HepG2 (cell line): ENCODE measurements around the gene ARFGAP2. TPM values are rescaled to one million over a fixed set of nuclear protein-coding genes. Genes with fewer than 3 reads are reported as not detected.

Experiments used
- EEA1 ChIP-seq: sonication (generic); formaldehyde crosslinking; IDR thresholded peaks from 2 replicates; pipeline ENCODE4 v1.5.1; 2020; ENCODE audit warnings: mild to moderate bottlenecking, missing genetic modification reagents, borderline replicate concordance
- FOSL2 ChIP-seq: sonication (generic); formaldehyde crosslinking; IDR thresholded peaks from 2 replicates; pipeline ENCODE4 v1.4.0; 2020; ENCODE audit warnings: missing genetic modification reagents
- FOXK1 ChIP-seq: sonication (generic); formaldehyde crosslinking; IDR thresholded peaks from 2 replicates; pipeline ENCODE4 v1.4.0; 2020; ENCODE audit warnings: low read depth, missing genetic modification reagents, borderline replicate concordance
- MTERF4 ChIP-seq: sonication (generic); formaldehyde crosslinking; IDR thresholded peaks from 2 replicates; pipeline ENCODE4 v1.8.0; 2023; ENCODE audit warnings: mild to moderate bottlenecking, missing genetic modification reagents
- RFX1 ChIP-seq: fragments of 450-650 bp; IDR thresholded peaks from 2 replicates; pipeline ENCODE4 v1.6.1; 2017
- STAG1 ChIP-seq: sonication (generic); formaldehyde crosslinking; IDR thresholded peaks from 2 replicates; pipeline ENCODE4 v1.4.0; 2020; ENCODE audit warnings: missing genetic modification reagents
- ZFP36L1 ChIP-seq: sonication (generic); formaldehyde crosslinking; IDR thresholded peaks from 2 replicates; pipeline ENCODE4 v1.8.0; 2022; ENCODE audit warnings: mild to moderate bottlenecking, missing genetic modification reagents, moderate library complexity
- ZNF138 ChIP-seq: sonication (generic); formaldehyde crosslinking; IDR thresholded peaks from 2 replicates; pipeline ENCODE4 v1.5.0; 2020; ENCODE audit warnings: mild to moderate bottlenecking, low read depth, missing genetic modification reagents
- ZNF296 ChIP-seq: sonication (generic); formaldehyde crosslinking; conservative IDR thresholded peaks from 2 replicates; pipeline ENCODE4 v1.5.0; 2020; ENCODE audit warnings: mild to moderate bottlenecking, missing genetic modification reagents
- ZNF329 ChIP-seq: sonication (generic); formaldehyde crosslinking; IDR thresholded peaks from 2 replicates; pipeline ENCODE4 v1.9.0; 2021; ENCODE audit warnings: low read depth, mild to moderate bottlenecking, missing genetic modification reagents
- ZNF543 ChIP-seq: sonication (generic); formaldehyde crosslinking; IDR thresholded peaks from 2 replicates; pipeline ENCODE4 v1.4.0; 2020; ENCODE audit warnings: mild to moderate bottlenecking, missing genetic modification reagents
- ZNF609 ChIP-seq: sonication (generic); formaldehyde crosslinking; IDR thresholded peaks from 2 replicates; pipeline ENCODE4 v1.4.0; 2020; ENCODE audit warnings: mild to moderate bottlenecking, missing genetic modification reagents, borderline replicate concordance
- ZSCAN20 ChIP-seq: sonication (generic); formaldehyde crosslinking; IDR thresholded peaks from 2 replicates; pipeline ENCODE4 v1.4.0; 2020; ENCODE audit warnings: missing genetic modification reagents, mild to moderate bottlenecking, borderline replicate concordance
- polyA plus RNA-seq, 8 experiments: library from polyadenylated mRNA; depleted of rRNA in 3 of 8; stranded (reverse) in 7 of 8; unstranded in 1 of 8; fragments of >200 nt; fragmentation: Illumina TruSeq in 4 of 8; extraction: Trizol in 4 of 8; gene quantifications; 2 replicates each; pipeline versions ENCODE4 v1.2.1 to v1.2.3, GENCODE V29; 2011 to 2016; ENCODE audit warnings: low read depth in 4 of 8, missing spikeins in 1 of 8, mixed read lengths in 1 of 8; ENCODE audit not compliant: insufficient read depth in 1 of 8
- total RNA-seq, 5 experiments: library from RNA; depleted of rRNA; stranded (reverse); fragments of >200 nt; fragmentation: Illumina TruSeq; extraction: Trizol; gene quantifications; 2 replicates each; pipeline ENCODE4 v1.2.3, GENCODE V29; 2016; ENCODE audit warnings: low read depth in 1 of 5
- TF ChIP-seq, protein P1 (sequence below): sonication (generic); formaldehyde crosslinking; IDR thresholded peaks from 2 replicates; pipeline ENCODE4 v1.4.0; 2020; ENCODE audit warnings: missing genetic modification reagents, borderline replicate concordance
- TF ChIP-seq, protein P2 (sequence below): sonication (generic); formaldehyde crosslinking; IDR thresholded peaks from 2 replicates; pipeline ENCODE4 v1.5.1; 2020; ENCODE audit warnings: missing genetic modification reagents, mild to moderate bottlenecking, borderline replicate concordance

ARFGAP2 gene
- total and polyA plus RNA-seq, 2 of the 13 experiments (the other 11 are each of a cell fraction or from before 2014, with no cell fraction given): 32.3 to 75.3 TPM

DNA sequence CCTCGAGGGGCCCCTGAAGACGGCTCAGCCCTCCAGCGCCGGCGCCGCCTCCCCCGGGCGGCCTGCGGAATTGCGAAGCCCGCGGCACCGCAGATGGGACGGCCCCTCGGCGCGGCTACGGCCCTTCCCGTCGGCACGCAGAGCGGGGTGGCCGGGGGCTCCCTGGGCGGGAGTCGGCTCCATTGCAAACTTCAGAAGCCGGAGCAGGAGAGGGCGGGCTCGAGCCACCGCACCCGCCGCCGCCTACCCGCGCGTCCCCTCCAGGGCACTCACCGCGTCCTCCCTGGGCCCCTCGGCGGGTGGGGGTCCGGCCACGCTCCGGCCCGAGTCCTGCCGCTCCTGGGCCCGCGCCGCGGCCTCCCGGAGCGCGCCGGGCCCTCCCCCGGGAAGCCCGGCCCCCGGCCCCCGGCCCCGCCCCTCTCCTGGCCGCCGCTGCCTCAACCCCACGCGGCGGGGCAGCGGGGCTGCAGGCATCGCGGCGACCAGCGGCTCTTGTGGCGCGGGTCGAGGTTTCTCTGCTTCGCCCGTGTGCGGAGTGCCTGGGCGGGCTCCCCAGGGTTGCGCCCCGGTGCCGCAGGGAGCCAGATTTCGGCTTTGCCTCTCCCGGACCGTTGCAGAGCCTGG, 9.5 kb upstream of the ARFGAP2 start, which contains the start of gene PACSIN3 (continued):
- TF ChIP-seq ZNF609 (CRISPR knock-in tag) (no peak), RFX1 (no peak), ZNF329 (CRISPR knock-in tag) (peak; percentile 94), ZFP36L1 (CRISPR knock-in tag) (no peak), ZNF138 (0 out of 2 replicates have a peak, but pooled peaks have one; percentile 28), FOSL2 (CRISPR knock-in tag) (no peak), ZNF296 (no peak), EEA1 (CRISPR knock-in tag) (0 out of 2 replicates have a peak, but pooled peaks have one; percentile 3), FOXK1 (CRISPR knock-in tag) (no peak), ZSCAN20 (CRISPR knock-in tag) (no peak), ZNF543 (no peak), MTERF4 (CRISPR knock-in tag) (no peak; the same call in 1 of the 2 replicates), STAG1 (no peak; the same call in 1 of the 2 replicates)
- TF ChIP-seq, protein P1, sequence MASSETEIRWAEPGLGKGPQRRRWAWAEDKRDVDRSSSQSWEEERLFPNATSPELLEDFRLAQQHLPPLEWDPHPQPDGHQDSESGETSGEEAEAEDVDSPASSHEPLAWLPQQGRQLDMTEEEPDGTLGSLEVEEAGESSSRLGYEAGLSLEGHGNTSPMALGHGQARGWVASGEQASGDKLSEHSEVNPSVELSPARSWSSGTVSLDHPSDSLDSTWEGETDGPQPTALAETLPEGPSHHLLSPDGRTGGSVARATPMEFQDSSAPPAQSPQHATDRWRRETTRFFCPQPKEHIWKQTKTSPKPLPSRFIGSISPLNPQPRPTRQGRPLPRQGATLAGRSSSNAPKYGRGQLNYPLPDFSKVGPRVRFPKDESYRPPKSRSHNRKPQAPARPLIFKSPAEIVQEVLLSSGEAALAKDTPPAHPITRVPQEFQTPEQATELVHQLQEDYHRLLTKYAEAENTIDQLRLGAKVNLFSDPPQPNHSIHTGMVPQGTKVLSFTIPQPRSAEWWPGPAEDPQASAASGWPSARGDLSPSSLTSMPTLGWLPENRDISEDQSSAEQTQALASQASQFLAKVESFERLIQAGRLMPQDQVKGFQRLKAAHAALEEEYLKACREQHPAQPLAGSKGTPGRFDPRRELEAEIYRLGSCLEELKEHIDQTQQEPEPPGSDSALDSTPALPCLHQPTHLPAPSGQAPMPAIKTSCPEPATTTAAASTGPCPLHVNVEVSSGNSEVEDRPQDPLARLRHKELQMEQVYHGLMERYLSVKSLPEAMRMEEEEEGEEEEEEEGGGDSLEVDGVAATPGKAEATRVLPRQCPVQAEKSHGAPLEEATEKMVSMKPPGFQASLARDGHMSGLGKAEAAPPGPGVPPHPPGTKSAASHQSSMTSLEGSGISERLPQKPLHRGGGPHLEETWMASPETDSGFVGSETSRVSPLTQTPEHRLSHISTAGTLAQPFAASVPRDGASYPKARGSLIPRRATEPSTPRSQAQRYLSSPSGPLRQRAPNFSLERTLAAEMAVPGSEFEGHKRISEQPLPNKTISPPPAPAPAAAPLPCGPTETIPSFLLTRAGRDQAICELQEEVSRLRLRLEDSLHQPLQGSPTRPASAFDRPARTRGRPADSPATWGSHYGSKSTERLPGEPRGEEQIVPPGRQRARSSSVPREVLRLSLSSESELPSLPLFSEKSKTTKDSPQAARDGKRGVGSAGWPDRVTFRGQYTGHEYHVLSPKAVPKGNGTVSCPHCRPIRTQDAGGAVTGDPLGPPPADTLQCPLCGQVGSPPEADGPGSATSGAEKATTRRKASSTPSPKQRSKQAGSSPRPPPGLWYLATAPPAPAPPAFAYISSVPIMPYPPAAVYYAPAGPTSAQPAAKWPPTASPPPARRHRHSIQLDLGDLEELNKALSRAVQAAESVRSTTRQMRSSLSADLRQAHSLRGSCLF (CRISPR knock-in tag): 0 out of 2 replicates have a peak, but pooled peaks have one; percentile 51
- TF ChIP-seq, protein P2, sequence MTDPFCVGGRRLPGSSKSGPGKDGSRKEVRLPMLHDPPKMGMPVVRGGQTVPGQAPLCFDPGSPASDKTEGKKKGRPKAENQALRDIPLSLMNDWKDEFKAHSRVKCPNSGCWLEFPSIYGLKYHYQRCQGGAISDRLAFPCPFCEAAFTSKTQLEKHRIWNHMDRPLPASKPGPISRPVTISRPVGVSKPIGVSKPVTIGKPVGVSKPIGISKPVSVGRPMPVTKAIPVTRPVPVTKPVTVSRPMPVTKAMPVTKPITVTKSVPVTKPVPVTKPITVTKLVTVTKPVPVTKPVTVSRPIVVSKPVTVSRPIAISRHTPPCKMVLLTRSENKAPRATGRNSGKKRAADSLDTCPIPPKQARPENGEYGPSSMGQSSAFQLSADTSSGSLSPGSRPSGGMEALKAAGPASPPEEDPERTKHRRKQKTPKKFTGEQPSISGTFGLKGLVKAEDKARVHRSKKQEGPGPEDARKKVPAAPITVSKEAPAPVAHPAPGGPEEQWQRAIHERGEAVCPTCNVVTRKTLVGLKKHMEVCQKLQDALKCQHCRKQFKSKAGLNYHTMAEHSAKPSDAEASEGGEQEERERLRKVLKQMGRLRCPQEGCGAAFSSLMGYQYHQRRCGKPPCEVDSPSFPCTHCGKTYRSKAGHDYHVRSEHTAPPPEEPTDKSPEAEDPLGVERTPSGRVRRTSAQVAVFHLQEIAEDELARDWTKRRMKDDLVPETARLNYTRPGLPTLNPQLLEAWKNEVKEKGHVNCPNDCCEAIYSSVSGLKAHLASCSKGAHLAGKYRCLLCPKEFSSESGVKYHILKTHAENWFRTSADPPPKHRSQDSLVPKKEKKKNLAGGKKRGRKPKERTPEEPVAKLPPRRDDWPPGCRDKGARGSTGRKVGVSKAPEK (CRISPR knock-in tag): no peak
